Aorta (tissue), 5 donors: ENCODE results near the gene OR2G3. TPM values are rescaled to one million over a fixed set of nuclear protein-coding genes. Genes with fewer than 3 reads are reported as not detected.

Experiments used
- ATAC-seq: fragments of 200-7000 bp; cut with Tn5 transposase; one replicate; pipeline ENCODE4 v1.9.1; 2022; ENCODE audit warnings: moderate library complexity; ENCODE audit not compliant: low FRiP score
- DNase-seq, 2 donors: peaks; one replicate each; pipeline ENCODE4 v3.0.0-alpha.2; 2020
- H3K27ac ChIP-seq, 2 donors: one replicate each; pipeline ENCODE4 v1.5.1; 2013; ENCODE audit warnings: low read length in 2 of 2, mild to moderate bottlenecking in 2 of 2, moderate library complexity in 2 of 2, control low read depth in 1 of 2, inconsistent platforms in 1 of 2, low read depth in 1 of 2
- H3K27me3 ChIP-seq, 2 donors: one replicate each; pipeline ENCODE4 v1.6.1; 2013; ENCODE audit warnings: control low read depth in 1 of 2, low read length in 1 of 2, mild to moderate bottlenecking in 1 of 2, moderate library complexity in 1 of 2; ENCODE audit not compliant: insufficient read depth in 2 of 2, control insufficient read depth in 1 of 2
- H3K36me3 ChIP-seq, 2 donors: one replicate each; pipeline ENCODE4 v1.6.1; 2013; ENCODE audit warnings: control low read depth in 1 of 2, low read length in 1 of 2, mild to moderate bottlenecking in 1 of 2; ENCODE audit not compliant: insufficient read depth in 2 of 2, control insufficient read depth in 1 of 2
- H3K4me1 ChIP-seq, 2 donors: one replicate each; pipeline ENCODE4 v1.6.1; 2013; ENCODE audit warnings: low read length in 2 of 2, control low read depth in 1 of 2, mild to moderate bottlenecking in 1 of 2, moderate library complexity in 1 of 2; ENCODE audit not compliant: insufficient read depth in 2 of 2, control insufficient read depth in 1 of 2
- H3K4me3 ChIP-seq, 2 donors: one replicate each; pipeline ENCODE4 v1.5.1; 2013; ENCODE audit warnings: low read length in 2 of 2, control low read depth in 1 of 2, mild to moderate bottlenecking in 1 of 2
- H3K9me3 ChIP-seq: one replicate; pipeline ENCODE4 v1.6.1; 2013; ENCODE audit warnings: mild to moderate bottlenecking, low read length; ENCODE audit not compliant: control insufficient read depth
- WGBS, 2 donors: extraction: QIAGEN DNeasy Blood & Tissue Kit; methylation state at CpG; one replicate each; pipeline ENCODE4 v1.1.7; 2013; 5-methylcytosine and 5-hydroxymethylcytosine counted together
- intact Hi-C, 2 donors: fragments of 100-400 bp; cut with DNase I; formaldehyde crosslinking; loops; one replicate each; pipeline versions ENCODE4 v1.14.2 to v1.15.0; 2022
- long read RNA-seq, 2 donors: library from polyadenylated mRNA; unstranded; transcript quantifications; one replicate each; pipeline ENCODE4 v2.0.0, GENCODE V29; 2020 to 2021
- polyA plus RNA-seq, 2 donors: library from polyadenylated mRNA; stranded (reverse); fragments of 200-250 nt; gene quantifications; one replicate each; pipeline ENCODE4 v1.2.3, GENCODE V29; 2013
- total RNA-seq, 2 donors: library from RNA; stranded (reverse); fragmentation: NEBNext Ultra II Directional; extraction: Animal tissue kit (Norgen Biotek cat#: 25700); gene quantifications; one replicate each; pipeline ENCODE4 v1.2.1, GENCODE V29; 2021
- donor health status: healthy with polysubstance abuse.
- donor health status: Bipolar disorder and iron deficiency.
- donor health status: DM: no; HTN: no; CAD: no.
- donor health status: DM: no; HTN: no; CAD: no.
- donor health status: DM: yes; HTN: yes; CAD: no.

Gene OR2G3
- not detected for total RNA-seq
- not detected for polyA plus RNA-seq
- long read RNA-seq, donor 1: 0 reads
- long read RNA-seq, donor 2: 0 reads

GRCh38 chr1:247605286-247605685 lies at the start of gene OR2G3:
OR2G3 (plus strand) TSS chr1:247605586; CDS start chr1:247605586, 0 bp downstream.
- DNase-seq (no peak), ATAC-seq (no peak)
- WGBS, 2 donors: 74% methylated on average over 2 of the region's 2 CpGs
- H3K4me1 ChIP-seq: no peaks in the 10 kb centered on the region
- H3K9me3 ChIP-seq: no peaks in the 10 kb centered on the region
- no peaks in the 10 kb centered on the region for H3K27me3 ChIP-seq
- intact Hi-C loops: no loop called here
- no peak within 1 kb of the TSS for H3K27ac ChIP-seq
- no peaks in the 10 kb centered on the region for H3K36me3 ChIP-seq
- H3K4me3 ChIP-seq: no peak within 1 kb of the TSS

DNA sequence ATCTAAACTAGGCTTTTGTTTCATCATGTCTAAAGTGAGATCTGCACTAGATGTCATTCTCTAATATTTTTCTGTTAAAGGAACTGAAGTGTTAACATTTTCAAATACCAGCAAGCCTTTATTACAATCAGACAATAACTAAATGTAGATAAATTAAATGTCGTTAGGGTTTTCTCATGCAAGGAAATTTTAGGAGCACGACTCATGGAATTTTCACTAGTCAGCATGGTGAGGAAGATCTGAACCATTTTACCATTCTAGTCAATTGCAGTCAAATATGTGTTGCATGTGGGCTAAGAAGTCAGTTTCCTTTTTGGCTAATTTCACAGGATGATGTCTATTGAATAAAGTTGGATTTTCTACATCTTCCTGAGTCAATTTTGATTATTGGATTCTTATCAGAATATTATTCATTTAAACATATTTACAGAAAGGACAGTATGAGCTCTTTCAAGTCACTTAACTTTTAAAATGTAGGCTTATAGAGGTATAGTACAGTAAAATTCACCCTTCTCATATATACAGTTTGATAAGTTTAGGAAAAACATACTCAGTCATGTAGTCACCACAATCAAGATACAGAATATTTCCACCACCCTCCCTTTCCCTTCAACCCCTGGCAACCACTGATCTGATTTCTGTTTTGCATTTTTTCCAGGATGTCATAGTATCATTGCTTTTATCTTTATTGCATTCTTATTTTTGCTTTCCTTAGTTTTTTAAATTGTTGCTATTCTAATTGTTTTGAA lies 47.3 kb upstream of the OR2G3 start:
- Histone ChIP-seq H3K4me3 (no peak overlapping the region), H3K27ac (no peak overlapping the region), H3K27me3 (no peaks in the 10 kb centered on the region), H3K4me1 (no peaks in the 10 kb centered on the region), H3K9me3 (peaks cover 3% of the 10 kb centered on the region), H3K36me3 (no peaks in the 10 kb centered on the region)
- 70 to 73% methylated on average over 2 of the region's 2 CpGs for WGBS, 2 donors
- DNase-seq (no peak), ATAC-seq (no peak)
- intact Hi-C loops: no loop called here

- DNase-seq (no peak), ATAC-seq (no peak)
- H3K36me3 ChIP-seq: no peaks in the 10 kb centered on the region
- H3K4me3 ChIP-seq: no peak overlapping the region
- no peaks in the 10 kb centered on the region for H3K4me1 ChIP-seq
- 62 to 65% methylated on average over 10 of the region's 10 CpGs for WGBS, 2 donors
- no peaks in the 10 kb centered on the region for H3K9me3 ChIP-seq
- H3K27me3 ChIP-seq: no peaks in the 10 kb centered on the region
- intact Hi-C loops: no loop called here
- no peak overlapping the region for H3K27ac ChIP-seq
Measured at GRCh38 chr1:247561711-247562110, 43.7 kb upstream of the OR2G3 start.

DNA sequence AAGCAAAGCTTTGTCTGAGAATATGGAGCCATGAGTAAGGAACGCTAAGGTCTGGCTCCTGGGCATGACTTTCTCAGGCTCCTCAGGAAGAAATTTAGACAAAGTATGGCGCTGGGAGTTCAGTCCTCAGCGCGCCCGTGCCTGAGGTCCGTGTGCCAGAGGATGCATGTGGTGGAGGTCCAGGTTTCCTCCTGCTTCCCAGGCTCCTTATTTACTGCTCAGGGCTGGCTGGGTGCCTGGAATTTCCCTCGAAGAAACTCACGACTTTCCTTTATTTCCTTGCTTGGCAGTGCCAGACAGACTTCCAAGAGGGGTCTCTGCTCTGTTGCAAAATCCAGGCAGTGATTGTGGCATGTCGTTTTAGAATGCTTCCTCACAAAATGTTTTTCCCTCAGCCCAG lies 43.2 kb upstream of the OR2G3 start:
- ATAC-seq: no peak
- WGBS, 2 donors: 44 to 51% methylated on average over 9 of the region's 9 CpGs

DNA sequence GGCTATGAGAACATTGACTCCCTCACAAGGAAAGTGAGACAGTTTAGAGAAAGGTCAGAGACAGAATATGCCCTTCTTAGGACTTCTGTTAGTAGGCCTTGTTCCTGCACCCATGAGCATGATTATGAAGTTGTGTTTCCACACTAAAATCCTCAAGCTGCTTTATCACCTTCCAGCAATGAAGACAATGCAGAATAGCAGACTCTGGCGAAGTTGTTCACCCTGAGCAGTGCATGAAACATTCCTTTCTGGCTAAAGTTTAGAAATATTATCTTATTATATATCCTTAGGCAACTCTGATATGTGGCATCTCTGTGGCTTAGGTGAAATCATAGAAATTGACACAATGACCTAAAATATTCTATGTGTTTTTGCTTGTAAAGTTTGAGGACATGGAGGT lies 31.1 kb upstream of the OR2G3 start:
- Histone ChIP-seq H3K27ac (no peak overlapping the region), H3K9me3 (no peaks in the 10 kb centered on the region), H3K4me3 (no peak overlapping the region), H3K36me3 (no peaks in the 10 kb centered on the region), H3K27me3 (no peaks in the 10 kb centered on the region), H3K4me1 (no peaks in the 10 kb centered on the region)
- intact Hi-C loops: no loop called here
- 38 to 45% methylated on average over 1 of the region's 1 CpG for WGBS, 2 donors
- no peak for DNase-seq
- ATAC-seq: no peak

More for the DNA sequence above, 43.2 kb upstream of the OR2G3 start:
- no peak for DNase-seq
- intact Hi-C loops: no loop called here
- Histone ChIP-seq H3K27me3 (no peaks in the 10 kb centered on the region), H3K4me1 (no peaks in the 10 kb centered on the region), H3K36me3 (no peaks in the 10 kb centered on the region), H3K9me3 (no peaks in the 10 kb centered on the region), H3K4me3 (no peak overlapping the region), H3K27ac (no peak overlapping the region)

- no peaks in the 10 kb centered on the region for H3K9me3 ChIP-seq
- no peaks in the 10 kb centered on the region for H3K27me3 ChIP-seq
- no peaks in the 10 kb centered on the region for H3K36me3 ChIP-seq
- H3K4me3 ChIP-seq: no peak overlapping the region
- DNase-seq (no peak), ATAC-seq (no peak)
- H3K4me1 ChIP-seq: no peaks in the 10 kb centered on the region
- no peak overlapping the region for H3K27ac ChIP-seq
- intact Hi-C loops: no loop called here
Measured at GRCh38 chr1:247574664-247575063, 30.7 kb upstream of the OR2G3 start.

- Histone ChIP-seq H3K36me3 (no peaks in the 10 kb centered on the region), H3K9me3 (no peaks in the 10 kb centered on the region), H3K27me3 (no peaks in the 10 kb centered on the region), H3K4me1 (no peaks in the 10 kb centered on the region), H3K27ac (no peak overlapping the region), H3K4me3 (no peak overlapping the region)
- intact Hi-C loops: no loop called here
- DNase-seq (no peak), ATAC-seq (no peak)
- WGBS, 2 donors: 52 to 54% methylated on average over 3 of the region's 3 CpGs
Measured at GRCh38 chr1:247576514-247576913, 28.9 kb upstream of the OR2G3 start.

DNA sequence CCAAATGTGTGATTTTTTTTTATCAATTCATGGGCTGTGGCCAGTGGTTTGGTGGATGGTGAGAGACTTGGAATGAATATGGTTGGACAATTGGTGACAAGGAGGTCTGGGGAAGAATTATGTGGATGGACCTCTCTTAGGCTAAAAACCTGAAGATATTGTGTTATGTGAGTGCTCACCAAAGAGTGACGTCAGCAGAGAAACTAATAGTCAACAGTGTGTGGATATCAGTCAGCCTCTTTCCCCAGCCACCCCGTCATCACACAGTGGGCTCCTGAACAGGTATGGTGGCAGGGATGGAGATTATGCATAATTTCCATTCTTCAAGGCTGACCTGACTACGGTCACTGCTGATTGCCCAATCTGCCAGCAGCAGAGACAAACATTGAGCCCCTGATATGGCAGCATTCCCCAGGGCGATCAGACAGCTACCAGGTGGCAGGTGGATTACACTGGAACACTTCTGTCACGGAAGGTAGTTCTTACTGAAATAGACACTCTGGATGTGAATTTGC lies 26.4 kb upstream of the OR2G3 start:
- Histone ChIP-seq H3K36me3 (no peaks in the 10 kb centered on the region), H3K9me3 (peaks cover 2% of the 10 kb centered on the region), H3K27ac (no peak overlapping the region), H3K4me1 (no peaks in the 10 kb centered on the region), H3K4me3 (no peak overlapping the region), H3K27me3 (no peaks in the 10 kb centered on the region)
- DNase-seq: no peak
- ATAC-seq: no peak
- intact Hi-C loops: no loop called here
- 78 to 81% methylated on average over 5 of the region's 5 CpGs for WGBS, 2 donors

DNA sequence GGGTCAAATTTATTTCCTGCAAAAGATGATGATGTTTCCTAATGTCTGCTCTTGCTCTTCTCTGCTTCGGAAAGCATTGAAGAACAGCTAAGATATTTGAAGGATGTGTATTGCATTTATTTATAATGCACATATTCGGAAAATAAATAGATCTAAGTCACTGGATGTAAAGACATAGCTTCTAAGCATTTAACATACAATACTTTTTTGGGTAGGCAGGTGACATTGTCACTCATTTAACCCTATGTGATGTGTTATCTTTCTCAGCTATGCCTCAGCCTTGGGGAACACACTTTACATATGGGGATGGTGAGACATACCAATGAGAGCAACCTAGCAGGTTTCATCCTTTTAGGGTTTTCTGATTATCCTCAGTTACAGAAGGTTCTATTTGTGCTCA lies 17.3 kb upstream of the OR2G3 start, which contains the start of gene OR2G2:
Gene OR2G2, plus strand, starts transcription at position 301 of the 400 bp plus-strand sequence. Its CDS starts 0 bp downstream, at position 301.
- Histone ChIP-seq H3K27me3 (no peaks in the 10 kb centered on the region), H3K4me1 (no peaks in the 10 kb centered on the region), H3K36me3 (no peaks in the 10 kb centered on the region), H3K4me3 (no peak within 1 kb of the TSS), H3K27ac (no peak within 1 kb of the TSS), H3K9me3 (no peaks in the 10 kb centered on the region)
- intact Hi-C loops: no loop called here
- 82% methylated on average over 2 of the region's 2 CpGs for WGBS, 2 donors
- ATAC-seq (no peak), DNase-seq (no peak)
